T-helper 17 cell (primary cell): ENCODE results near the gene GDPD4. TPM values are rescaled to one million over a fixed set of nuclear protein-coding genes. Genes with fewer than 3 reads are reported as not detected.

Experiments
- ATAC-seq: fragments of 150-1000 bp; cut with Tn5 transposase; 2 replicates; pipeline ENCODE4 v1.10.0; 2021; ENCODE audit warnings: mild to moderate bottlenecking, moderate library complexity
- DNase-seq, 3 donors: peaks; one replicate each; pipeline versions ENCODE4 v3.0.0 to v3.0.0-alpha.2; 2020 to 2021
- H3K9me3 ChIP-seq: one replicate; pipeline ENCODE4 v1.7.0; 2013; ENCODE audit warnings: low read length, mild to moderate bottlenecking; ENCODE audit not compliant: control insufficient read depth, poor library complexity, severe bottlenecking
- H3K27ac Mint-ChIP-seq: one replicate; pipeline ENCODE4 v1.8.0; 2022; ENCODE audit warnings: mild to moderate bottlenecking, moderate library complexity, mixed read lengths
- H3K27me3 Mint-ChIP-seq: one replicate; pipeline ENCODE4 v1.8.0; 2022; ENCODE audit warnings: mixed read lengths
- H3K36me3 Mint-ChIP-seq: one replicate; pipeline ENCODE4 v1.8.0; 2022; ENCODE audit warnings: low read depth, mixed read lengths
- H3K4me1 Mint-ChIP-seq: one replicate; pipeline ENCODE4 v1.8.0; 2022; ENCODE audit warnings: mild to moderate bottlenecking, mixed read lengths
- H3K4me3 Mint-ChIP-seq: one replicate; pipeline ENCODE4 v1.8.0; 2022; ENCODE audit warnings: mild to moderate bottlenecking, moderate library complexity, mixed read lengths
- total RNA-seq, 4 donors: library from RNA in 2 of 4; stranded (reverse) in 2 of 4; gene quantifications; one replicate each; pipeline ENCODE4 v1.2.3 and lab custom pipeline; 2022 to 2026

The GDPD4 gene
- total RNA-seq (not detected), total RNA-seq (lab: John Stamatoyannopoulos, UW) (0 reads per million in 2 donors)

GRCh38 chr11:77301510-77301909 lies at the start of gene GDPD4:
Gene GDPD4, minus strand, starts transcription at chr11:77301686. Its CDS starts 16,549 bp downstream, at chr11:77285137.
- Mint-ChIP-seq H3K4me1 (no peaks in the 10 kb centered on the region), H3K27me3 (peaks cover 8% of the 10 kb centered on the region), H3K4me3 (no peak within 1 kb of the TSS), H3K27ac (no peak within 1 kb of the TSS), H3K36me3 (no peaks in the 10 kb centered on the region)
- ATAC-seq: no peak
- DNase-seq: no peak
- no peaks in the 10 kb centered on the region for H3K9me3 ChIP-seq

- Mint-ChIP-seq H3K4me1 (peaks cover 2% of the 10 kb centered on the region), H3K27me3 (no peaks in the 10 kb centered on the region), H3K27ac (no peak overlapping the region), H3K36me3 (peaks cover 14% of the 10 kb centered on the region), H3K4me3 (no peak overlapping the region)
- DNase-seq (no peak), ATAC-seq (no peak)
- H3K9me3 ChIP-seq: no peaks in the 10 kb centered on the region
These were observed 46.5 kb upstream of the GDPD4 start for GRCh38 chr11:77347948-77348347.

GRCh38 chr11:77346906-77347603 lies 45.6 kb upstream of the GDPD4 start:
- ATAC-seq (no peak), DNase-seq (no peak)
- Mint-ChIP-seq H3K4me1 (peaks cover 2% of the 10 kb centered on the region), H3K27me3 (no peaks in the 10 kb centered on the region), H3K36me3 (peaks cover 14% of the 10 kb centered on the region), H3K4me3 (no peak overlapping the region), H3K27ac (no peak overlapping the region)
- no peaks in the 10 kb centered on the region for H3K9me3 ChIP-seq

GRCh38 chr11:77345621-77346020 lies 44.1 kb upstream of the GDPD4 start:
- H3K36me3 Mint-ChIP-seq: peaks cover 16% of the 10 kb centered on the region
- no peaks in the 10 kb centered on the region for H3K9me3 ChIP-seq
- no peaks in the 10 kb centered on the region for H3K27me3 Mint-ChIP-seq
- H3K27ac Mint-ChIP-seq: no peak overlapping the region
- ATAC-seq (no peak), DNase-seq (no peak)
- H3K4me1 Mint-ChIP-seq: peaks cover 2% of the 10 kb centered on the region
- H3K4me3 Mint-ChIP-seq: no peak overlapping the region

- DNase-seq (no peak), ATAC-seq (no peak)
- Mint-ChIP-seq H3K4me1 (no peaks in the 10 kb centered on the region), H3K27ac (no peak overlapping the region), H3K27me3 (no peaks in the 10 kb centered on the region), H3K36me3 (peaks cover 8% of the 10 kb centered on the region), H3K4me3 (no peak overlapping the region)
- H3K9me3 ChIP-seq: no peaks in the 10 kb centered on the region
These were observed 39.0 kb upstream of the GDPD4 start for GRCh38 chr11:77340501-77340900.

- H3K36me3 Mint-ChIP-seq: peaks cover 2% of the 10 kb centered on the region
- H3K4me3 Mint-ChIP-seq: no peak overlapping the region
- DNase-seq: no peak
- no peaks in the 10 kb centered on the region for H3K4me1 Mint-ChIP-seq
- H3K27ac Mint-ChIP-seq: no peak overlapping the region
- no peaks in the 10 kb centered on the region for H3K9me3 ChIP-seq
- no peak for ATAC-seq
- no peaks in the 10 kb centered on the region for H3K27me3 Mint-ChIP-seq
These were observed 30.8 kb upstream of the GDPD4 start for GRCh38 chr11:77332259-77332658.

GRCh38 chr11:77325159-77325558 lies 23.7 kb upstream of the GDPD4 start:
- H3K27me3 Mint-ChIP-seq: no peaks in the 10 kb centered on the region
- H3K9me3 ChIP-seq: no peaks in the 10 kb centered on the region
- H3K4me1 Mint-ChIP-seq: no peaks in the 10 kb centered on the region
- DNase-seq: no peak
- no peak overlapping the region for H3K4me3 Mint-ChIP-seq
- ATAC-seq: no peak
- peaks cover 2% of the 10 kb centered on the region for H3K36me3 Mint-ChIP-seq
- H3K27ac Mint-ChIP-seq: no peak overlapping the region

- ATAC-seq: no peak
- Mint-ChIP-seq H3K4me3 (no peak overlapping the region), H3K36me3 (peaks cover 2% of the 10 kb centered on the region), H3K27ac (no peak overlapping the region), H3K4me1 (peaks cover 2% of the 10 kb centered on the region), H3K27me3 (no peaks in the 10 kb centered on the region)
- DNase-seq: no peak
- no peaks in the 10 kb centered on the region for H3K9me3 ChIP-seq
These were observed 23.0 kb upstream of the GDPD4 start for GRCh38 chr11:77324508-77324907.

GRCh38 chr11:77322926-77323590 lies 21.6 kb upstream of the GDPD4 start:
- Mint-ChIP-seq H3K4me3 (no peak overlapping the region), H3K27ac (no peak overlapping the region), H3K4me1 (peaks cover 2% of the 10 kb centered on the region), H3K36me3 (peaks cover 2% of the 10 kb centered on the region), H3K27me3 (no peaks in the 10 kb centered on the region)
- DNase-seq (no peak), ATAC-seq (no peak)
- H3K9me3 ChIP-seq: no peaks in the 10 kb centered on the region

- no peak for ATAC-seq
- peaks cover 2% of the 10 kb centered on the region for H3K36me3 Mint-ChIP-seq
- no peak overlapping the region for H3K27ac Mint-ChIP-seq
- H3K27me3 Mint-ChIP-seq: no peaks in the 10 kb centered on the region
- H3K4me3 Mint-ChIP-seq: no peak overlapping the region
- H3K4me1 Mint-ChIP-seq: peaks cover 2% of the 10 kb centered on the region
- no peak for DNase-seq
- H3K9me3 ChIP-seq: no peaks in the 10 kb centered on the region
These were observed 21.0 kb upstream of the GDPD4 start for GRCh38 chr11:77322506-77322905.

GRCh38 chr11:77320351-77320750 lies 18.9 kb upstream of the GDPD4 start:
- no peaks in the 10 kb centered on the region for H3K9me3 ChIP-seq
- H3K27me3 Mint-ChIP-seq: no peaks in the 10 kb centered on the region
- DNase-seq (no peak), ATAC-seq (no peak)
- peaks cover 2% of the 10 kb centered on the region for H3K4me1 Mint-ChIP-seq
- H3K27ac Mint-ChIP-seq: no peak overlapping the region
- H3K4me3 Mint-ChIP-seq: no peak overlapping the region
- no peaks in the 10 kb centered on the region for H3K36me3 Mint-ChIP-seq

- no peak for DNase-seq
- no peak overlapping the region for H3K27ac Mint-ChIP-seq
These were observed 17.1 kb upstream of the GDPD4 start for GRCh38 chr11:77318600-77318999.

GRCh38 chr11:77316733-77317342 lies 15.4 kb upstream of the GDPD4 start:
- no peak for ATAC-seq
- no peak overlapping the region for H3K27ac Mint-ChIP-seq
- no peak for DNase-seq

More at GRCh38 chr11:77318600-77318999, 17.1 kb upstream of the GDPD4 start:
- Mint-ChIP-seq H3K27me3 (no peaks in the 10 kb centered on the region), H3K4me1 (peaks cover 2% of the 10 kb centered on the region), H3K36me3 (no peaks in the 10 kb centered on the region), H3K4me3 (no peak overlapping the region)
- no peaks in the 10 kb centered on the region for H3K9me3 ChIP-seq
- ATAC-seq: no peak

More at GRCh38 chr11:77316733-77317342, 15.4 kb upstream of the GDPD4 start:
- H3K4me3 Mint-ChIP-seq: no peak overlapping the region
- peaks cover 9% of the 10 kb centered on the region for H3K27me3 Mint-ChIP-seq
- H3K36me3 Mint-ChIP-seq: no peaks in the 10 kb centered on the region
- H3K4me1 Mint-ChIP-seq: peaks cover 2% of the 10 kb centered on the region
- H3K9me3 ChIP-seq: no peaks in the 10 kb centered on the region
